G401.6 (cell line): Measurements from ENCODE around the gene CHAC1.

Source experiments
- FAIRE-seq: peaks from 2 replicates; lab custom pipeline; 2012; peaks lifted over from hg19 to GRCh38; lab: Jason Lieb, UNC

CHAC1 gene

DNA sequence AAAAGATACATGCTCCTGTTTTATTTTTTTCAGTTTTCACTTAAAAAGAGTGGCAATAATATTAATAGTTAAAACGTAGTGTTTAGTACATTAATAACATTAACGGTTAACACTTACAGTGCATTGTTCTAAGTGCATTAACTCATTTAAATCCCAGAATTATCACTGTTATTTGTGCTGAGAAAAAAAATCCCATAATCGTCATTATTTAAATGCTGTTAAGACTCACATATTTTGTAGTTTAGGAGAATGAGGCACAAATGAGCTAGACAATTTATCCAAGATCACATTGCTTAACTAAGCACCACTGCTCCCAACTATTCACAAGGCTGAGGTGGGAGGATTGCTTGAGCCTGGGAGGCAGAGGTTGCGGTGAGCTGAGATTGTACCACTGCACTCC is 34.9 kb downstream of the CHAC1 start:
- FAIRE-seq = no peak

DNA sequence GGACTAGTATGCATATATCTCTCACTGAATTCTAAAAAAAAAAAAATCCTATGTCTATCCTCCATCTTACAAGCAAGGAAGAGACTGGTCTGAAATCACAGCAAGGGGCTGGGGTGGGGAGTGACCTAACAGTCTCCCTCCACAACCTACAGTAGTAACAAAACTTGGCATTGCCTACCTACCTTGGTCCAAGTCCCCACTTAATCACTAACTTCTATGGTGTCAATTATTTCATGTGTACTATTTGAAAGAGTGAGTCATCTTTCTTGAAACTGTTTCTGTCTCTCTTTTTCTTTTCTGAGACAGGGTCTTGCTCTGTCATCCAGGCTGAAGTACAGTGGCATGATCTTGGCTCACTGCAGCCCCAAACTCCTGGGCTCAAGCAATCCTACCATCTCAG is 36.8 kb downstream of the CHAC1 start:
- FAIRE-seq = no peak

DNA sequence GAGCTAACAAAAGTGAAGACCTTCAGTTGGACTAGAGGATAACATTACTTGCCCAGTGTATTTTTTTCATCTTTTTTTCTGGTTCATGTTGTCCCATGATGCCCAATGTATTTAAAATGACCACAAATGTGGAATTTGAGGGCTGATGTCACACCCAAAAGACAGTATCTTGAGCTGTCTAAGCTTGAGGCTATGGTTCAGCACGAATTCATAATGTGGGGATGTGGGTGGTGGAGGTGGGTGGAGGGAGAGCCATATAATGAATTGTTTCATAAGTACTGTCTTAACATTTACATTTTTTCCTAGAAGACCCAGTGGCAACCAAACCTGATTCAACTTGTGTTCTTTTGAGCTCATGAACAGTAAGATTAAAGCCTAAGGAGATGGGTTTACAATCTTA is 37.5 kb downstream of the CHAC1 start:
- no peak for FAIRE-seq

DNA sequence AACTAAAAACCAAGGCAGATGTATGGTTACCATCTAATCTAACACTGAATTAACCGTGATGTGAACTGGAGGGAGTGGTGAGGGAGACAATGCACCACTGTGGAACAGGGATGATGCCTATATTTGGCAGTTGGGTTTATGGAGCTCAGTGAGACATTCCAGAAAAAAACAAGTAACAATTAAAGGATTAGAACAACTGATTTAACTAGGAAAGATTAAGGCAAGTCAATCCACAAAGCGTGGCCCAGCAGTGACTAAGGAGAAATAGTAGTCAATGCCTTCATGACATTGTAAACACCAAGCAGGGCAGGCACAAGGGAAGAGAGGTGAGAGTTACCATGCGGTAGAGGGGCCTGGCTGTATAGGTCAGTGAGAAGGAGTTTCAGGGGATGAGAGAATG is 38.1 kb downstream of the CHAC1 start:
- no peak for FAIRE-seq

DNA sequence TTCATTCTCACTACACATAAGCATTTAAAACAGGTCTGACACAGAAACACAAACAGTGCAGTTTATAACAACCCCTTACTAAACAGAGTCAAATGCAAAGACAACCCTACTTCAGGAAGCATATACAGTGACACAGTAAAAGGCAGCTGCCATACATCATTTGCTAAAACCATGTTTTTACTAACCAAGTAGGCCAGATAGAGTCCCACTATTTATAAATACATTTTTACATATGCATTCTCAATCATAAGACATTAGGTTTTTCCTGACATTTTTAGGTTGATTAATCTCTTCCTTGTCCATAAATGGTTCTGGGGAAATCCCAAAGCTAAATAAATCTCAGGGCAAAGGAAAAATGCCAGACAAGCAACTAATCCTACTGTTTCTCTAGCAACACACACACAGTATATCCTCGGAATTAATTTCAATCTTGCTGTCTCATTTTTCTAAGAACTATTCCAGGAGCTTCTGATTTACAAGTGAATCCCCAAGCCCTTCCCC is 39.0 kb downstream of the CHAC1 start:
- FAIRE-seq = no peak

DNA sequence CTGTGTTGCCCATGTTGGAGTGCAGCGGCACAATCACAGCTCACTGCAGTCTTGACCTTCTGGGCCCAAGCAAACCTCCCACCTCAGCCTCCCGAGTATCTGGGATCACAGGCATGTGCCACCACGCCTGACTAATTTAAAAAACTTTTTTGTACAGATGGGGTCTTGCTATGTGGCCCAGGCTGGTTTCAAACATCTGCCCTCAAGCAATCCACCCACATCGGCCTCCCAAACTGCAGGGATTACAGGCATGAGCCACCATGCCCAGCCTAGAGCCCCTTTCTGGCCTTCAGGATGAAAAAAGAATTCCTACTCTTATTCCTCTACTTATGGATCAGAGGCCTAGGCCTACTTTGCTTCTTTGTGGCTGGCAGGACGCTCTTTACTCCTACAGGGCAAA is 39.6 kb downstream of the CHAC1 start:
- no peak for FAIRE-seq

DNA sequence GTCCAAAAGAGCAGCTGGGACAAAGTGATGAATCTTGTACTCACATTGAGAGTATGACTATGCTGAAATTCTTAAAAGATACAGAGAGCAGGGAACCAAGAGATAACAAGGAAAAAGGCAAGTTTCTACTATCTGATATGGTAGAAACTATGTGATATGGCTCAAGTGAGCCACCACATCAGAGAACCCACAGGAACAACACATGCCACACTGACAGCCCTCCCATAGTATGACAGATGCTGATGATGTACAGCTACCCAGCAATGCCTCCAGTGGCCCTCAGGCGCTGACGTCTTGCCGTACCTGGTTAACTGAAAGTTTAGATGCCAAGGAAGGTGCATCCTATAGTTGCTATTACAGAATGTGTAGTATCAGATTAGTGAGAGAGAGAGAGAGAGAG is 42.4 kb downstream of the CHAC1 start:
- no peak for FAIRE-seq

DNA sequence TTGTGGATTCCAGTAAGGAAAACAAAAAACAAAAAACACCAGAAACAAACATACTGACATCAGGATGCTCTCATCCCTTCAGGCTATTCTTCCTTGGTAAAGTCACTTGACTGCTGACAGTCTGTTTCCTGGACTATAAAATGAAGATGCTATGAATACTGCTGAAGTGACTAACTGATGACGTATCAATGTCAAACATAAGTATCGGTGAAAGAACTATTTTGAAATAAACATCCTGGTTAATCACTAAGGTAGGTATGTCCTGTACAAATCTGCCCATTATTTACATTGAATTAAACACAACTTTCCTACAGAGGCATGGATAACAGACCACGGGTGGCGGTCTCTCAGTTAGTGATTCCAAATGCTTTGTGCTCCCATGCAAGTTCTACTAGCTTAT is 45.9 kb downstream of the CHAC1 start:
- FAIRE-seq = no peak

DNA sequence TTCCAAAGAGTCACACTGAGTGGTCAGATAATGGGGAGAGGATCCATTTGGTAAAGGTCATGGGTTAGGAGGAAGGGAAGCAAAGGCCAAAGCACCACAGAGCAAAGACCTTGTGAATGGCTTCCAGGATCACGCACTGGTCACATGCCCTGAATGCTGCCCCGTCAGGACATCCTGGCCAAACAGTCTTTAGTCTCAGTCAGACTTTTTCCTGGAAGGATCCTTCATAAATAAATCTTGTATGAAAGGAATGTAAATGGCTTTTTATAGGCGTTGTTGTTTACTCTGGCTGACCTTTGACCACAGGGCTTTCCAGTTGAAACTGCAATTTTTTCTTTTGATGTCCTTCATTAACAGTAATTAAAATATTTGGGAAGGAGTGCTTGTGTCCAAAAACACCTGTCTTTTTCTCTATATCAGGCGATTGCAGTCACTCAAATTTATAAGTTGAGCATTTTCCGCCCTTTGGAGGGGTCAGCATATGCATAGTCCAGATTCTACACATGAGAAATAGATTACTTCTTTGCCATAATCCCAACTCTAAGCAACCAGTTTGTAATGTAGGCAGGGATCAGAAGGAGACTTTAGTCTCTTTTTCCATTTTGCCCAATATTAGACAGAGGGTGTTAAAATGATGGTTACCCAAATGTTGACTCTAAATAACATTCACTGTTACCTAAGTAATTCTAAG is 48.4 kb downstream of the CHAC1 start:
- FAIRE-seq = no peak

DNA sequence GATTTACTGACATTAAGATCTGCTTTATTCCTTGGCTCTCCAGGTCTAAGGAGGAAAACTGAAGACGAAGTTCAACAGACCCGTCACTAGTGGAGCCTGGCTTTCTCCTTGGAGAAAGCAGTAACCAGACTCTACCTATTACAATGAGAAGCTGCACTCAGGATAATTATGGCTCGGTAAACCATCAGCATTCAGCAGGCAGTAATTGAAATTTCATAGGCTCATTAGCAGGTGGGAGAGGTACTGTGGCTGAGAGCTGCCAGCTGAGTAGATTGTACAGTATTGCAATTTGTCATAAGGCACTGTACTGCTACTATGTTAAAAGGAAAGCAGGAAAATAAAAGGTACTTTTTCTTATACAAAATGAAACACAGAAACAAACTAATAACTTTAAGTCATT is 51.2 kb downstream of the CHAC1 start:
- no peak for FAIRE-seq
